HepG2 (cell line): ENCODE measurements around the gene XPR1. TPM values are rescaled to one million over a fixed set of nuclear protein-coding genes. Genes with fewer than 3 reads are reported as not detected.
A peak's percentile ranks its signal among the peaks of the same experiment; 100 is the strongest.

Source experiments
- BCL6 ChIP-seq: IDR thresholded peaks from 2 replicates; pipeline ENCODE4 v1.6.1; 2016; ENCODE audit warnings: missing genetic modification reagents, missing compliant biosample characterization
- DMAP1 ChIP-seq: IDR thresholded peaks from 2 replicates; pipeline ENCODE4 v1.6.1; 2016
- FOXK1 ChIP-seq: sonication (generic); formaldehyde crosslinking; IDR thresholded peaks from 2 replicates; pipeline ENCODE4 v1.4.0; 2020; ENCODE audit warnings: low read depth, missing genetic modification reagents, borderline replicate concordance
- GZF1 ChIP-seq: sonication (generic); formaldehyde crosslinking; IDR thresholded peaks from 2 replicates; pipeline ENCODE4 v1.5.1; 2020; ENCODE audit warnings: mild to moderate bottlenecking, missing genetic modification reagents
- KDM4B ChIP-seq: sonication (generic); formaldehyde crosslinking; IDR thresholded peaks from 2 replicates; pipeline ENCODE4 v1.4.0; 2020; ENCODE audit warnings: missing genetic modification reagents
- KLF13 ChIP-seq: sonication (generic); formaldehyde crosslinking; IDR thresholded peaks from 2 replicates; pipeline ENCODE4 v1.4.0; 2020; ENCODE audit warnings: mild to moderate bottlenecking, missing genetic modification reagents
- LCORL ChIP-seq, 2 experiments: fragments of 450-650 bp in 1 of 2; sonication (generic) in 1 of 2; formaldehyde crosslinking in 1 of 2; IDR thresholded peaks; 2 replicates each; pipeline versions ENCODE4 v1.5.0 to v1.6.1; 2017 to 2020; ENCODE audit warnings: antibody characterized with exemption in 1 of 2, missing genetic modification reagents in 1 of 2
- NFIB ChIP-seq: sonication (generic); formaldehyde crosslinking; IDR thresholded peaks from 2 replicates; pipeline ENCODE4 v1.9.0; 2021; ENCODE audit warnings: missing genetic modification reagents, mild to moderate bottlenecking, borderline replicate concordance
- REL ChIP-seq: sonication (generic); formaldehyde crosslinking; conservative IDR thresholded peaks from 2 replicates; pipeline ENCODE4 v1.8.0; 2022; ENCODE audit warnings: mild to moderate bottlenecking, missing genetic modification reagents, moderate library complexity
- SMAD1 ChIP-seq: sonication (generic); formaldehyde crosslinking; IDR thresholded peaks from 2 replicates; pipeline ENCODE4 v1.4.0; 2020; ENCODE audit warnings: missing genetic modification reagents, low read depth, mild to moderate bottlenecking, borderline replicate concordance
- SMARCE1 ChIP-seq: fragments of 450-650 bp; IDR thresholded peaks from 2 replicates; pipeline ENCODE4 v1.6.1; 2017; ENCODE audit warnings: borderline replicate concordance
- SNAPC5 ChIP-seq: sonication (generic); formaldehyde crosslinking; IDR thresholded peaks from 2 replicates; pipeline ENCODE4 v1.8.1; 2023; ENCODE audit warnings: mild to moderate bottlenecking, missing genetic modification reagents, borderline replicate concordance
- TEAD2 ChIP-seq: sonication (generic); formaldehyde crosslinking; IDR thresholded peaks from 2 replicates; pipeline ENCODE4 v1.9.0; 2021; ENCODE audit warnings: missing genetic modification reagents
- USF2 ChIP-seq, 2 experiments: sonication (generic) in 1 of 2; formaldehyde crosslinking in 1 of 2; IDR thresholded peaks; 2 replicates each; pipeline versions ENCODE4 v1.5.1 to v1.6.1; 2011 to 2020; ENCODE audit warnings: borderline replicate concordance in 1 of 2, low read depth in 1 of 2, low read length in 1 of 2, mild to moderate bottlenecking in 1 of 2, missing genetic modification reagents in 1 of 2, moderate library complexity in 1 of 2
- WIZ ChIP-seq: sonication (generic); formaldehyde crosslinking; IDR thresholded peaks from 2 replicates; pipeline ENCODE4 v1.5.1; 2020; ENCODE audit warnings: mild to moderate bottlenecking, missing genetic modification reagents
- ZNF17 ChIP-seq: sonication (generic); formaldehyde crosslinking; IDR thresholded peaks from 2 replicates; pipeline ENCODE4 v1.5.0; 2020; ENCODE audit warnings: mild to moderate bottlenecking, missing genetic modification reagents
- ZNF597 ChIP-seq: sonication (generic); formaldehyde crosslinking; IDR thresholded peaks from 2 replicates; pipeline ENCODE4 v1.5.0; 2020; ENCODE audit warnings: missing genetic modification reagents
- ZNF703 ChIP-seq: sonication (generic); formaldehyde crosslinking; IDR thresholded peaks from 2 replicates; pipeline ENCODE4 v1.5.1; 2020; ENCODE audit warnings: missing genetic modification reagents, mild to moderate bottlenecking, moderate library complexity, borderline replicate concordance
- polyA plus RNA-seq, 8 experiments: library from polyadenylated mRNA; depleted of rRNA in 3 of 8; stranded (reverse) in 7 of 8; unstranded in 1 of 8; fragments of >200 nt; fragmentation: Illumina TruSeq in 4 of 8; extraction: Trizol in 4 of 8; gene quantifications; 2 replicates each; pipeline versions ENCODE4 v1.2.1 to v1.2.3, GENCODE V29; 2011 to 2016; ENCODE audit warnings: low read depth in 4 of 8, missing spikeins in 1 of 8, mixed read lengths in 1 of 8; ENCODE audit not compliant: insufficient read depth in 1 of 8
- total RNA-seq, 5 experiments: library from RNA; depleted of rRNA; stranded (reverse); fragments of >200 nt; fragmentation: Illumina TruSeq; extraction: Trizol; gene quantifications; 2 replicates each; pipeline ENCODE4 v1.2.3, GENCODE V29; 2016; ENCODE audit warnings: low read depth in 1 of 5
- TF ChIP-seq, protein P1 (sequence below): IDR thresholded peaks from 2 replicates; pipeline ENCODE4 v1.6.1; 2016; ENCODE audit warnings: low read depth, borderline replicate concordance
- TF ChIP-seq, protein P2 (sequence below): sonication (generic); formaldehyde crosslinking; IDR thresholded peaks from 2 replicates; pipeline ENCODE4 v1.8.0; 2022; ENCODE audit warnings: mild to moderate bottlenecking, missing genetic modification reagents
- TF ChIP-seq, protein P3 (sequence below): sonication (generic); formaldehyde crosslinking; IDR thresholded peaks from 2 replicates; pipeline ENCODE4 v1.5.1; 2020; ENCODE audit warnings: mild to moderate bottlenecking, missing genetic modification reagents

The XPR1 gene
- total and polyA plus RNA-seq, 2 of the 13 experiments (the other 11 are each of a cell fraction or from before 2014, with no cell fraction given): 22.3 to 23.6 TPM

DNA sequence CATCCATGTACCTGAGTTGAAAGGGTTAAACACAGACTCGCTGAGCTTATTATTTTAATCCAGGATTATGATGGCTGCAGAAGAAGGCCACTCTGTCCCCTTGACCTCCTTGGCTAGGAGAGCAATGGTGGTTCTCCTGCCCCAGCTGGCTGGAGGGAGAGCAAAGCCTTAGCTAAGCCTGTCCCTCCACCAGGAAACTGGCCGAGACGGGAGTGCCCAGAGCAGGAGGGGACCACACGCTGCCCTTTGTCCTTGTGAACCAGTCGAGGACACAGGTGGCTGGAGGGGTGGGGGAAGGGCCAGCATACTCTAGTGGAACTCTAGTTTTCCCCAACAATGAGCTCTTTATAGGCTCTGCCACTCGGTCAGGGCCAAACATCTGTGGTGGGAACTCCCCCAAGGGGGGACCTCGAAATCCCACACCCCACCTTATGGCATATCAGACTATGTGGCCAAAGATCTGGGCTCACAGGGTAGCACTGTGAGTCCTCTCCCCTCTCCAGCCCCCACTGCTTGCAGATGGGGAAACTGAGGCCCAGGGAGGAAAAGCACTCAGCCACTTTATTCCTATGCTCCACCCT lies 293.7 kb downstream of the XPR1 start (continued):
- TF ChIP-seq, protein P1, sequence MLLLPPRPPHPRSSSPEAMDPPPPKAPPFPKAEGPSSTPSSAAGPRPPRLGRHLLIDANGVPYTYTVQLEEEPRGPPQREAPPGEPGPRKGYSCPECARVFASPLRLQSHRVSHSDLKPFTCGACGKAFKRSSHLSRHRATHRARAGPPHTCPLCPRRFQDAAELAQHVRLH (CRISPR knock-in tag): peak; percentile 27; the same call in 1 of the 2 replicates
- no peak for TF ChIP-seq LCORL (IDR thresholded peaks at IDR 0.05)
- TF ChIP-seq LCORL (CRISPR knock-in tag; IDR thresholded peaks at IDR 0.05): peak; percentile 75
- no peak for TF ChIP-seq SNAPC5 (CRISPR knock-in tag)
- no peak for TF ChIP-seq DMAP1 (CRISPR knock-in tag)
- TF ChIP-seq BCL6 (CRISPR knock-in tag): peak; percentile 90
- TF ChIP-seq SMARCE1: no peak
- no peak for TF ChIP-seq TEAD2 (CRISPR knock-in tag)
- peak; percentile 25; the same call in 1 of the 2 replicates for TF ChIP-seq ZNF703 (CRISPR knock-in tag)
- no peak for TF ChIP-seq WIZ (CRISPR knock-in tag)
- no peak for TF ChIP-seq ZNF597 (CRISPR knock-in tag)
- TF ChIP-seq KDM4B: no peak
- TF ChIP-seq GZF1 (CRISPR knock-in tag): no peak
- no peak for TF ChIP-seq REL (CRISPR knock-in tag)
- TF ChIP-seq, protein P2, sequence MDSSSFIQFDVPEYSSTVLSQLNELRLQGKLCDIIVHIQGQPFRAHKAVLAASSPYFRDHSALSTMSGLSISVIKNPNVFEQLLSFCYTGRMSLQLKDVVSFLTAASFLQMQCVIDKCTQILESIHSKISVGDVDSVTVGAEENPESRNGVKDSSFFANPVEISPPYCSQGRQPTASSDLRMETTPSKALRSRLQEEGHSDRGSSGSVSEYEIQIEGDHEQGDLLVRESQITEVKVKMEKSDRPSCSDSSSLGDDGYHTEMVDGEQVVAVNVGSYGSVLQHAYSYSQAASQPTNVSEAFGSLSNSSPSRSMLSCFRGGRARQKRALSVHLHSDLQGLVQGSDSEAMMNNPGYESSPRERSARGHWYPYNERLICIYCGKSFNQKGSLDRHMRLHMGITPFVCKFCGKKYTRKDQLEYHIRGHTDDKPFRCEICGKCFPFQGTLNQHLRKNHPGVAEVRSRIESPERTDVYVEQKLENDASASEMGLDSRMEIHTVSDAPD (CRISPR knock-in tag): no peak
- no peak for TF ChIP-seq NFIB (CRISPR knock-in tag)
- TF ChIP-seq ZNF17: no peak
- TF ChIP-seq FOXK1: no peak
- TF ChIP-seq, protein P3, sequence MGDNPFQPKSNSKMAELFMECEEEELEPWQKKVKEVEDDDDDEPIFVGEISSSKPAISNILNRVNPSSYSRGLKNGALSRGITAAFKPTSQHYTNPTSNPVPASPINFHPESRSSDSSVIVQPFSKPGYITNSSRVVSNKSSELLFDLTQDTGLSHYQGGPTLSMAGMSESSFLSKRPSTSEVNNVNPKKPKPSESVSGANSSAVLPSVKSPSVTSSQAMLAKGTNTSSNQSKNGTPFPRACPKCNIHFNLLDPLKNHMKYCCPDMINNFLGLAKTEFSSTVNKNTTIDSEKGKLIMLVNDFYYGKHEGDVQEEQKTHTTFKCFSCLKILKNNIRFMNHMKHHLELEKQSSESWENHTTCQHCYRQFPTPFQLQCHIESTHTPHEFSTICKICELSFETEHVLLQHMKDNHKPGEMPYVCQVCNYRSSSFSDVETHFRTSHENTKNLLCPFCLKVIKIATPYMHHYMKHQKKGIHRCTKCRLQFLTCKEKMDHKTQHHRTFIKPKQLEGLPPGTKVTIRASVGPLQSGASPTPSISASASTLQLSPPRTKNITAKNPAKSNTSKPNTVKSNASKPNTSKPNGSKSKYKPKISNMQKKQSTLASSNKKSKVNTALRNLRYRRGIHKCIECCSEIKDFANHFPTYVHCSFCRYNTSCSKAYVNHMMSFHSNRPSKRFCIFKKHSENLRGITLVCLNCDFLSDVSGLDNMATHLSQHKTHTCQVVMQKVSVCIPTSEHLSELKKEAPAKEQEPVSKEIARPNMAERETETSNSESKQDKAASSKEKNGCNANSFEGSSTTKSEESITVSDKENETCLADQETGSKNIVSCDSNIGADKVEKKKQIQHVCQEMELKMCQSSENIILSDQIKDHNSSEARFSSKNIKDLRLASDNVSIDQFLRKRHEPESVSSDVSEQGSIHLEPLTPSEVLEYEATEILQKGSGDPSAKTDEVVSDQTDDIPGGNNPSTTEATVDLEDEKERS: no peak
- no peak for TF ChIP-seq KLF13 (CRISPR knock-in tag)
- no peak for TF ChIP-seq USF2 (IDR thresholded peaks at IDR 0.05; ENCODE audit: low read depth, low read length)
- TF ChIP-seq USF2 (CRISPR knock-in tag; IDR thresholded peaks at IDR 0.05; ENCODE audit: borderline replicate concordance): no peak
- no peak for TF ChIP-seq SMAD1
